Duodenal mucosa (tissue), 2 donors: ENCODE results near the gene HHATL.

Experiments used
- H3K27ac ChIP-seq: one replicate; pipeline ENCODE4 v1.7.0; 2013; ENCODE audit warnings: low read depth, low read length
- H3K27me3 ChIP-seq, 2 donors: one replicate each; pipeline ENCODE4 v1.7.0; 2013; ENCODE audit warnings: low read length in 2 of 2, control low read depth in 1 of 2; ENCODE audit not compliant: insufficient read depth in 2 of 2, control insufficient read depth in 1 of 2
- H3K36me3 ChIP-seq, 2 donors: one replicate each; pipeline ENCODE4 v1.7.0; 2013; ENCODE audit warnings: low read length in 2 of 2, control low read depth in 1 of 2; ENCODE audit not compliant: insufficient read depth in 2 of 2, control insufficient read depth in 1 of 2
- H3K4me1 ChIP-seq, 2 donors: one replicate each; pipeline ENCODE4 v1.7.0; 2013; ENCODE audit warnings: low read length in 2 of 2, control low read depth in 1 of 2; ENCODE audit not compliant: insufficient read depth in 2 of 2, control insufficient read depth in 1 of 2
- H3K4me3 ChIP-seq, 2 donors: one replicate each; pipeline ENCODE4 v1.7.0; 2013; ENCODE audit warnings: low read length in 2 of 2, low read depth in 1 of 2
- H3K9ac ChIP-seq, 2 donors: one replicate each; pipeline ENCODE4 v1.7.0; 2013; ENCODE audit warnings: low read length in 2 of 2, low read depth in 1 of 2
- H3K9me3 ChIP-seq, 2 donors: one replicate each; pipeline ENCODE4 v1.7.0; 2013; ENCODE audit warnings: low read length in 2 of 2, control low read depth in 1 of 2; ENCODE audit not compliant: control insufficient read depth in 1 of 2

The HHATL gene

DNA sequence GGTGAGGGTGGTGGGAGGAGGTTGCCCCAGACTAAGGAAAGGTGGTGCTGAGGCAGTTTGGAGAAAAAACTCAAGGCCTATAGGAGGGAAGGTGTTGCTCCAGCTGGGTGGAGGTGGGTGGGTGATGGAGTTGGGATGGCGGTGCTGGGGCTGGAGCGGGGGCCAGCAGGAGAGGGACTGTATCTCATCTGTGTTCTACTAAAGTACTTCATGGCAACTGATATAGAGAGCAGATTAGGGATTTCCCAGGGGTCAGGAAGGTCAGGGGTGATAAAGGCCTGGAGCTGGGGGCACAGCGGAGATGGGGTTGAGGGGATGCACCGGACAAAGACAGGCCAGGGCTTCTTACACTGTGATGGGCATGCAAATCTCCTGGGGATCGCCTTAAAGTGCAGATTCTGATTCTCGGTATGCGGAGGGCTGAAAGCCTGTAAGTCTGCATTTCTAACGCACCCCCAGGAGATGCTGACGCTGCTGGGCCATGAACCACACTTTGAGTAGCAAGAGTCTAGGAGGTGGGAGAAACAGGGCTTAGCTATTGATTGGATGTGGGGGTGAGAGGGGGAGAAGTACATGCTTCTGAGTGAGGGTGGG, 13.1 kb downstream of the HHATL start:
- H3K4me1 ChIP-seq = peaks cover 0 to 2% of the 10 kb centered on the region in 2 donors
- no peak overlapping the region for H3K4me3 ChIP-seq
- H3K36me3 ChIP-seq = no peaks in the 10 kb centered on the region
- H3K27ac ChIP-seq = no peak overlapping the region
- peaks cover 8 to 17% of the 10 kb centered on the region in 2 donors for H3K27me3 ChIP-seq
- H3K9ac ChIP-seq = no peak overlapping the region
- H3K9me3 ChIP-seq = no peaks in the 10 kb centered on the region

DNA sequence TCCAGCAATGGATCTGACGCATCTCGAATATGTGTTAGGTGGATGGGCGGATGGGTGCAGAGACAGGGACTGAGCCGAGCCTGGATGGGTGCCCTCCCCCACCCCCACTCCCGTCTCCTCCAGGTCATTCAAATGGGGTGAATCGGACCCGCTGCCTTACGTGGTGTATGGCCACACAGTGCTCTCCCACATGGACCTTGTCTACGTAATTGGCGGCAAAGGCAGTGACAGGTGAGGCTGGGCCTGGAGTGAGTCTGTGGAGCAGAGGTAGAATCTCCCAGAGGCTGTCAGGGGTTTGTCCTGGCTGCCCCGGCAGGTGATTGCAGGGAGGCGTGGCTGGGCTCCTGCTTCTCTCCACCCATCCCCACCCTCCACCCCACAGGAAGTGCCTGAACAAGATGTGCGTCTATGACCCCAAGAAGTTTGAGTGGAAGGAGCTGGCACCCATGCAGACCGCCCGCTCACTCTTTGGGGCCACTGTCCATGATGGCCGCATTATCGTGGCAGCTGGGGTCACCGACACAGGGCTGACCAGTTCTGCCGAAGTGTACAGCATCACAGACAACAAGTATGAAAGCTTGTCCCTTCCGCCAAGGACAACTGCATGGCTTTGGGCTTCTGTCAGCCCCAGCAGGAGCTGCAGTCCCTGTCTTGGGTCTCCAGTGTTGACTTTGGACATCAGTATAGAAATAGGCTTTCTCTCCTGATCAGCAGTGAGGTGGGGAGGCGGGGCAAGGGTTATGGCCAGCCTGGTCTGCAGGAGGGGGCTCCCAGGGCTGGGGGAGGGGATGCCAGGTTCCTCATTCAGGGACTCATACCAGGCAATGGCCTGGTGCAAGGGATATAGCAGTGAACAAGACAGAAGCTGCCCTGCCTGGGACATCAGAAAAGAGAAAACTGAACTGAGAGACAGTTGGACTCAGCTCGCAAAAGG, 13.8 kb downstream of the HHATL start:
- no peak overlapping the region for H3K27ac ChIP-seq
- no peaks in the 10 kb centered on the region for H3K9me3 ChIP-seq
- H3K27me3 ChIP-seq = peaks cover 8 to 17% of the 10 kb centered on the region in 2 donors
- H3K4me3 ChIP-seq = no peak overlapping the region
- no peak overlapping the region for H3K9ac ChIP-seq
- H3K36me3 ChIP-seq = no peaks in the 10 kb centered on the region
- peaks cover 0 to 3% of the 10 kb centered on the region in 2 donors for H3K4me1 ChIP-seq

DNA sequence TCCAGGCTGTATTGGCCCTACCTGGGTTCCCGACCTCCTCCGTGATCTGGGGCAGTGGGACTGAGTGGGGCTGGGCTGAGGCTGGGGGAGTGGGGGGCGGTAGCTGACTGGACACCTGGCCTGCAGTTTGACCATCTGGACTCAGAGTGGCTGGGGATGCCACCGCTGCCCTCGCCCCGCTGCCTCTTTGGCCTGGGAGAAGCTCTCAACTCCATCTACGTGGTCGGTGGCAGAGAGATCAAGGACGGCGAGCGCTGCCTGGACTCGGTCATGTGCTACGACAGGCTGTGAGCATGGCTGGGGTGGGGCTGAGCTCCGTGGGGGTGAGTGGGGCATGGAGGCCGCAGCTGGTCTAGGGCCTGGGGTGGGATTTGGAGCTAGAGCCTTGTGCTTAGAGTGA, 14.6 kb downstream of the HHATL start:
- no peak overlapping the region for H3K9ac ChIP-seq

DNA sequence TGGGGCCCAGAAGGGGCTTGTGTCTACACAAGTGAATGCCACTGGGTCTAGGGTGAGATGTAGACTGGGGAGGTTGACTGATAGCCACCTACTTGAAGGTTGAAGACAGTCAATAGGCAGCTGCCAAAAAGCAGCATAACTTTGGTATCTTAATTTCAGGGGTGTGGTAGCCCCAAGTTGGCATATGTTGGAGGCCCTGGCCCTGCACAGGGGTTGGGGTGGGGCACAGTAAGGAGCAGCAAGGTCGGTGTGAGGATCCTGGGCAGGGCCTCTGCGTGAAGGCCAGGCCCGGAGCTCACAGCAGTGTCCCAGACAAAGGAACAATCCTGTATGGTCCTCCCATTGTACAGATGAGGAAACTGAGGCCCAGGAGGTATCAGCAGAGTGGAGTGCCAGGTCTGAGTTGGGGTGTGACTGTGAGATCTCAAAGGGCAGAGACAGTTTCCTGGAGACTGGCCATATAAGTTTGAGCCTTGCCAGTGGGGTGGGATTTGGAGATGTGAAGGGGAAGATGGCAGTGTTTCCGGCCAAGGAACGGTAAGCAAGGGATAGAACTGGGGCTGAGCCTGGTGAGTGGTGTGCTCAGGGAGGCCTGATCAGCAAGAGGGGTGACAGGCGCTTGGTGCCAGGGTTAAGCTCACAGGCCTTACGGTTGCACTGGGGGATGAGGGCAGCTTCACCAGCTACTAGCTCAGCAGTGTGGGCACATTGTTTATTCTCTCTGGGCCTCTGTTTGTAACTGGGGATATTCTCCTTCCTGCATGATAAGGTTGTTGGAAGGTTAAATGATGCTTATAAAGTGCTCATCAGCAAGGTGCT, 15.6 kb downstream of the HHATL start:
- H3K36me3 ChIP-seq = no peaks in the 10 kb centered on the region
- H3K9me3 ChIP-seq = no peaks in the 10 kb centered on the region
- H3K4me1 ChIP-seq = peaks cover 0 to 3% of the 10 kb centered on the region in 2 donors
- no peak overlapping the region for H3K4me3 ChIP-seq
- no peak overlapping the region for H3K9ac ChIP-seq
- H3K27ac ChIP-seq = no peak overlapping the region
- H3K27me3 ChIP-seq = peaks cover 8 to 17% of the 10 kb centered on the region in 2 donors

More for the DNA sequence above, 14.6 kb downstream of the HHATL start:
- H3K4me3 ChIP-seq = no peak overlapping the region
- H3K27me3 ChIP-seq = peaks cover 8 to 17% of the 10 kb centered on the region in 2 donors
- H3K9me3 ChIP-seq = no peaks in the 10 kb centered on the region
- H3K27ac ChIP-seq = no peak overlapping the region
- peaks cover 0 to 3% of the 10 kb centered on the region in 2 donors for H3K4me1 ChIP-seq
- no peaks in the 10 kb centered on the region for H3K36me3 ChIP-seq

DNA sequence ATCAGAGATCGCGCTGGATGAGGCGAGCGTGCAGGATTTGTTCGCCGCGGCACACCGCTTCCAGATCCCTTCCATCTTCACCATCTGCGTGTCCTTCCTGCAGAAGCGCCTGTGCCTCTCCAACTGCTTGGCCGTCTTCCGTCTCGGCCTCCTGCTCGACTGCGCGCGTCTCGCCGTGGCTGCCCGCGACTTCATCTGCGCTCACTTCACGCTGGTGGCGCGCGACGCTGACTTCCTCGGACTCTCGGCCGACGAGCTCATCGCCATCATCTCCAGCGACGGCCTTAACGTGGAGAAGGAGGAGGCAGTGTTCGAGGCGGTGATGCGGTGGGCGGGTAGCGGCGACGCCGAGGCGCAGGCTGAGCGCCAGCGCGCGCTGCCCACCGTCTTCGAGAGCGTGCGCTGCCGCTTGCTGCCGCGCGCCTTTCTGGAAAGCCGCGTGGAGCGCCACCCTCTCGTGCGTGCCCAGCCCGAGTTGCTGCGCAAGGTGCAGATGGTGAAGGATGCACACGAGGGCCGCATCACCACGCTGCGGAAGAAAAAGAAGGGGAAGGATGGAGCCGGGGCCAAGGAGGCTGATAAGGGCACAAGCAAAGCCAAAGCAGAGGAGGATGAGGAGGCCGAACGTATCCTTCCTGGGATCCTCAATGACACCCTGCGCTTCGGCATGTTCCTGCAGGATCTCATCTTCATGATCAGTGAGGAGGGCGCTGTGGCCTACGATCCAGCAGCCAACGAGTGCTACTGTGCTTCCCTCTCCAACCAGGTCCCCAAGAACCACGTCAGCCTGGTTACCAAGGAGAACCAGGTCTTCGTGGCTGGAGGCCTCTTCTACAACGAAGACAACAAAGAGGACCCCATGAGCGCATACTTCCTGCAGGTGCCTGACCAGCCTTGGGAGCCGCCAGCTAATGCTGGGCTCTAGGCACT, 16.4 kb downstream of the HHATL start:
- peaks cover 8 to 17% of the 10 kb centered on the region in 2 donors for H3K27me3 ChIP-seq
- no peaks in the 10 kb centered on the region for H3K9me3 ChIP-seq
- peaks cover 0 to 3% of the 10 kb centered on the region in 2 donors for H3K4me1 ChIP-seq
- no peak overlapping the region for H3K27ac ChIP-seq
- no peaks in the 10 kb centered on the region for H3K36me3 ChIP-seq
- no peak overlapping the region for H3K9ac ChIP-seq
- H3K4me3 ChIP-seq = peak overlapping the region in 1 of 2 donors; percentile 32

DNA sequence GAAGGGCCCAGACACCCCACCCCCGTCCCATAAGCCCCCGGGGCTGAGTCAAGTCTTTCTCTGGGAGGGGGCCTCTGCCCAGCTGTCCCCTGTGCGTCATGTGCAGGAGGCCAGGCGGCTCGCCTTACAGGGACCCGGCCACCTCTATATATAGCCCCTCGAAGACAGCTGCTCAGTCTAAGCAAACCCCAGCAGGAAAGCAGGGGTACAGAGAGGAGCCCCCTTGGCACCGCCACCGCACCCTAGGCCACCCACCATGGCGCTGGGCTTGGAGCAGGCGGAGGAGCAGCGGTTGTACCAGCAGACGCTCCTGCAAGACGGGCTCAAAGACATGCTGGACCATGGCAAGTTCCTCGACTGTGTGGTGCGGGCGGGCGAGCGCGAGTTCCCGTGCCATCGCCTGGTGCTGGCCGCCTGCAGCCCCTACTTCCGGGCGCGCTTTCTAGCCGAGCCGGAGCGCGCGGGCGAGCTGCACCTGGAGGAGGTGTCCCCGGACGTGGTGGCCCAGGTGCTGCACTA, 17.2 kb downstream of the HHATL start, which contains the start of gene KLHL40:
TSS of gene KLHL40 (plus strand) at position 175 of the 519 bp plus-strand sequence. CDS start at position 257, 82 bp downstream.
- Histone ChIP-seq H3K36me3 (no peaks in the 10 kb centered on the region), H3K9me3 (no peaks in the 10 kb centered on the region), H3K9ac (no peak within 1 kb of the TSS), H3K27ac (no peak within 1 kb of the TSS), H3K27me3 (peaks cover 8 to 18% of the 10 kb centered on the region in 2 donors), H3K4me1 (peaks cover 0 to 3% of the 10 kb centered on the region in 2 donors), H3K4me3 (peak within 1 kb of the TSS in 1 of 2 donors; percentile 32)

DNA sequence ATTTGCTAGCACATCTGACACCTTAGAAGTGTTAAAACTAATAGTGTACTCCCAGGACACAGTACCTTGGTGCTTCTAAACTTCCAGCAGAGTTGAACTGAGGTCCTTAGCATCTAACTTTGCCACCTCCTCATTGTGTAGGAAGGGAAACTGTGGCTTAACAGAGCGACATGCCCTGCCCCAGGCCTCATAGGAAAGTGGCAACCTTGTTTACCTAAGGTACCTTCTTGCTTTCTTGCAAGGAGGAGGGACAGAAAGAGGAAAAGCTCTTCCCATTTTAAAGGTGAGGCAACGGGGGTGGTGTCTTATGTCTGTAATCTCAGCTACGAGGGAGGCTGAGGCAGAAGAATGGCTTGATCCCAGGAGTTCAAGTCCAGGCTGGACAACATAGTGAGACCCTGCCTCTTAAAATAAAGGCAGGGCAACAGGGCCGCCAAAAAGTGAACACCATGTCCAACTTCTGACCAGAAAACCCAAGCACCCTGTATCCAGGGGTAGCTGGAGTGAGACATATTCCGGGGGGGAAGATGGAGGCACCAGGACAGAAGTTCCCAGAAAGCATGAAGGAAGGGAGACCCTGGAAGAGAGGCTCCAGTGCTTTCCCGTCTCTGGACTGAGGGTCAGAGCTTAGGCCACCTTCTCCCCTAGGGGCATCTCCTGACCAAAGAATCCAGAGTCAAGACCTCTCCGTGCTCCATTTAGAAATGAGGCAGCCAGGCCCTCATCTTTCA, 17.8 kb downstream of the HHATL start:
- Histone ChIP-seq H3K4me3 (no peak overlapping the region), H3K9ac (no peak overlapping the region), H3K36me3 (no peaks in the 10 kb centered on the region)

DNA sequence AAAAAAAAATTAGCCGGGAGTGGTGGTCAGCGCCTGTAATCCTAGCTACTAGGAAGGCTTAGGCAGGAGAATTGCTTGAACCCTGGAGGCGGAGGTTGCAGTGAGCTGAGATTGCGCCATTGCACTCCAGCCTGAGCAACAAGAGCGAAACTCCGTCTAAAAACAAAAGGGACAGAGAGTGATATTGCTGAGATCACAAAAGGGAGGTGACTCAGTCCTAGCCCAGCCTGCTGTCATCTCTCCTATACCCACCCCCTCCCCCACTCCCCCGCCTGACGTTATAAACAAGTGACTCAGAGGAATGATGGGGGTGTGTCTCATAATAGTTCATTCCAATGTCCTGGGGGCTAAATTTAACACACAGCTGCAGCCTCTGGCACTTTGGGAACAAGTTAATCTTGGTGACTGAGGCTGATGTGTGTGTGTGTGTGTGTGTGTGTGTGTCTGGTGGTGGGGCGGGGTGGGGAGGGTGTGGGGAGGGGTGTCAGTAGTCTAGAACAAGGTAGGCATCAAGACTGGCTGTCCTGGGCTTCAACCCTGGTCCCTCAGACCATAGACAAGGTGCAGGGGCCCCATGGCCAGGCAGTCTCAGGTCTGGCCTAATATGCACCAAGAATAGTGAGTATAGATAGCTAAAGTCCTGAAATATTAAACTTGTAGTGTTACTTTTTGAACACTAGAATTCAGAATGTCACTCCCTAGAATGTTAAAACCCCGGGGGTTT, 18.6 kb downstream of the HHATL start:
- H3K9ac ChIP-seq = no peak overlapping the region
- no peaks in the 10 kb centered on the region for H3K9me3 ChIP-seq
- peaks cover 8 to 22% of the 10 kb centered on the region in 2 donors for H3K27me3 ChIP-seq
- H3K27ac ChIP-seq = no peak overlapping the region
- H3K36me3 ChIP-seq = no peaks in the 10 kb centered on the region
- H3K4me3 ChIP-seq = no peak overlapping the region
- peaks cover 0 to 3% of the 10 kb centered on the region in 2 donors for H3K4me1 ChIP-seq

More for the DNA sequence above, 17.8 kb downstream of the HHATL start:
- Histone ChIP-seq H3K27ac (no peak overlapping the region), H3K27me3 (peaks cover 8 to 22% of the 10 kb centered on the region in 2 donors), H3K9me3 (no peaks in the 10 kb centered on the region), H3K4me1 (peaks cover 0 to 3% of the 10 kb centered on the region in 2 donors)
